ENCODE results near the gene VMAC. TPM values are rescaled to one million over a fixed set of nuclear protein-coding genes. Genes with fewer than 3 reads are reported as not detected.

VMAC gene
- total RNA-seq, 1 donor from 2014 or later = 12.3 TPM

GRCh38 chr19:5877427-5877826 lies 27.2 kb upstream of the VMAC start:
- H3K36me3 Mint-ChIP-seq = no peaks in the 10 kb centered on the region
- no peak for DNase-seq (ENCODE audit: low spot score in 2 of 2, unreplicated experiment in 2 of 2)
- no peaks in the 10 kb centered on the region for H3K9me3 Mint-ChIP-seq
- no peak overlapping the region for H3K4me3 Mint-ChIP-seq
- H3K4me1 Mint-ChIP-seq = peaks cover 16% of the 10 kb centered on the region
- no peak overlapping the region for H3K27ac Mint-ChIP-seq
- TF ChIP-seq CTCF (IDR thresholded peaks at IDR 0.05; ENCODE audit: unreplicated experiment) = no peak
- H3K27me3 Mint-ChIP-seq (ENCODE audit: low read depth) = no peaks in the 10 kb centered on the region

DNA sequence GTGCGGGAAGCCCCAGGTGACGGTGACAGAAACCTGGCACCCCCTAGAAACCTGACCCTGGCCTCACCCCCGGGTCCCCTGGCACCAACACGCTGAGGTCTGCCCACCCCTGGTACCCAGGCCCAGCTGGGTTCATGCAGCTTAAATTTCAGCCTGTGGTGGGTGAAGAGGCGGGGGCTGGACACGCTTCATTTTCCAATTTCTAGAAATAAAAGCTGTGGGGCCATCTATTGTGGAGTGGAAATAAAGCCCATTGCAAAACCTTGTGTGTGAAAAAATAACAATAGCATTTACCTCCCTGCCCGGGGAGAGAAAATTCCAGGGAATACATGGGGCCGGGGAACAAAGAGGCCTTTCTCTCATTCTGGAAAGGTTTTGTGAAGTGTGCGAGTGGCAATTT lies 26.8 kb upstream of the VMAC start:
- no peaks in the 10 kb centered on the region for H3K9me3 Mint-ChIP-seq
- H3K4me3 Mint-ChIP-seq = no peak overlapping the region
- no peak for TF ChIP-seq CTCF (IDR thresholded peaks at IDR 0.05; ENCODE audit: unreplicated experiment)
- H3K27ac Mint-ChIP-seq = no peak overlapping the region
- no peaks in the 10 kb centered on the region for H3K36me3 Mint-ChIP-seq
- H3K4me1 Mint-ChIP-seq = peaks cover 16% of the 10 kb centered on the region
- H3K27me3 Mint-ChIP-seq (ENCODE audit: low read depth) = no peaks in the 10 kb centered on the region
- DNase-seq (ENCODE audit: low spot score in 2 of 2, unreplicated experiment in 2 of 2) = no peak

DNA sequence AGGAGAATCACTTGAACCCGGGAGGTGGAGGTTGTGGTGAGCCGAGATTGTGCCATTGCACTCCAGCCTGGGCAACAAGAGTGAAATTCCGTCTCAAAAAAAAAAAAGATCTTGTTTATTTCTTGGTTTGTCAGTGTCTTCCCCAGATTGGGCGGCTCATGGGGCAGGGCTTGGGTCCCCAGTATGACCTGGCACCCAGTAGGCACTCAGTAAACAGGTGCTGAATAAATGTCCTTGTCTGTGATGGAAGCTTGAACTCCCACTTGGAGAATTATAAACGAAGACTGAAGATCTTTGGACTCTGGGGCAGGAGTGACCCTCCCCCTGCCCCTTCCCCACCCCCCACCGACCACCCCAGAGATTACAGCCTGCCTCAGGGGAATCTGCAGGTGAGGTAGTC lies 24.5 kb upstream of the VMAC start:
- Mint-ChIP-seq H3K36me3 (no peaks in the 10 kb centered on the region), H3K27ac (peak overlapping the region; percentile 43), H3K4me3 (no peak overlapping the region), H3K27me3 (ENCODE audit: low read depth) (no peaks in the 10 kb centered on the region), H3K9me3 (no peaks in the 10 kb centered on the region), H3K4me1 (peaks cover 16% of the 10 kb centered on the region)
- no peak for DNase-seq (ENCODE audit: low spot score in 2 of 2, unreplicated experiment in 2 of 2)
- no peak for TF ChIP-seq CTCF (IDR thresholded peaks at IDR 0.05; ENCODE audit: unreplicated experiment)

GRCh38 chr19:5880604-5881078 lies 24.0 kb upstream of the VMAC start:
- peaks cover 16% of the 10 kb centered on the region for H3K4me1 Mint-ChIP-seq
- H3K9me3 Mint-ChIP-seq = no peaks in the 10 kb centered on the region
- no peak for DNase-seq (ENCODE audit: low spot score in 2 of 2, unreplicated experiment in 2 of 2)
- no peaks in the 10 kb centered on the region for H3K27me3 Mint-ChIP-seq (ENCODE audit: low read depth)
- no peak overlapping the region for H3K4me3 Mint-ChIP-seq
- no peak overlapping the region for H3K27ac Mint-ChIP-seq
- H3K36me3 Mint-ChIP-seq = no peaks in the 10 kb centered on the region
- no peak for TF ChIP-seq CTCF (IDR thresholded peaks at IDR 0.05; ENCODE audit: unreplicated experiment)

DNA sequence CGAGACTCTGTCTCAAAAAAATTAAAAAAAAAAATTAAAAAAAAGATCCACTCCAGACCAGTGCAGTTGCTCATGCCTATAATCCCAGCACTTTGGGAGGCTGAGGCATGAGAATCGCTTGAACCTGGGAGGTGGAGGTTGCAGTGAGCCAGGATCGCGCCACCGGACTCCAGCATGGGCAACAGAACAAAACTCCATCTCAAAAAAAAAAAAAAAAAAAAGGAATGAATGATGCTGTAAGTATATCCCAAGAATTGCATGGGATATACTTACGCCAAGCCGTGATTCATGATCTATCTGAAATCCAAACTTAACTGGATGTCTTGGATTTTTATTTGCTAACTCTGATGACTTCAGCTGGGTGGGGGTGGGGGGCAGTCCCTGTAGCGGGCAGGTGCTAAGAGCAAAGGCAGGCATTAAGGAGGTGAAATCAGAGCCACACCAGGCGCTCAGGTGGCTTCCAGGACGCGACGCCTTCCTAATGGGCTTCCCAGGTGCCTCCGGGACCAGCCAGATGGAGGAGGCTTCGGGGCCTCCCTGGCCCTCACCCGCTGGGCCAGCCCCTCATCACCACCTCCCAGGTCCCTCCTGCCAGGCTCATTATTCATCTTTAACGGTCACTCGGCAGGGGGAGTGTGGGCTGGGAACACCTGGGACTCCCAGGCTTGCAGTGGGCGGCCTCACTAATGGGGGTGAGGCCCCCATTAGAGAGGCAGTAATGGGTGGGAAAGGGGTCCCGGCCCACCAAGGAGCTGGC lies 23.0 kb upstream of the VMAC start:
- no peak overlapping the region for H3K27ac Mint-ChIP-seq
- DNase-seq (ENCODE audit: low spot score in 2 of 2, unreplicated experiment in 2 of 2) = no peak
- no peaks in the 10 kb centered on the region for H3K27me3 Mint-ChIP-seq (ENCODE audit: low read depth)
- TF ChIP-seq CTCF (IDR thresholded peaks at IDR 0.05; ENCODE audit: unreplicated experiment) = no peak
- H3K4me3 Mint-ChIP-seq = no peak overlapping the region
- peaks cover 9% of the 10 kb centered on the region for H3K4me1 Mint-ChIP-seq
- no peaks in the 10 kb centered on the region for H3K9me3 Mint-ChIP-seq
- no peaks in the 10 kb centered on the region for H3K36me3 Mint-ChIP-seq
